HG03558 (cell line): ENCODE measurements around the gene HSPA8.
A peak's percentile ranks its signal among the peaks of the same experiment; 100 is the strongest.
"Not testable (repeated sequence)": the region's sequence is repeated elsewhere in the genome, so short reads cannot be mapped to it uniquely, and the experiment has no call there.

ENCODE experiments used
- ATAC-seq: cut with Tn5 transposase; IDR thresholded peaks from one replicate; pipeline ENCODE4 v1.9.1; 2021; ENCODE audit warnings: moderate number of reproducible peaks; ENCODE audit not compliant: unreplicated experiment; ENCODE audit errors: extremely low read depth

The HSPA8 gene

DNA sequence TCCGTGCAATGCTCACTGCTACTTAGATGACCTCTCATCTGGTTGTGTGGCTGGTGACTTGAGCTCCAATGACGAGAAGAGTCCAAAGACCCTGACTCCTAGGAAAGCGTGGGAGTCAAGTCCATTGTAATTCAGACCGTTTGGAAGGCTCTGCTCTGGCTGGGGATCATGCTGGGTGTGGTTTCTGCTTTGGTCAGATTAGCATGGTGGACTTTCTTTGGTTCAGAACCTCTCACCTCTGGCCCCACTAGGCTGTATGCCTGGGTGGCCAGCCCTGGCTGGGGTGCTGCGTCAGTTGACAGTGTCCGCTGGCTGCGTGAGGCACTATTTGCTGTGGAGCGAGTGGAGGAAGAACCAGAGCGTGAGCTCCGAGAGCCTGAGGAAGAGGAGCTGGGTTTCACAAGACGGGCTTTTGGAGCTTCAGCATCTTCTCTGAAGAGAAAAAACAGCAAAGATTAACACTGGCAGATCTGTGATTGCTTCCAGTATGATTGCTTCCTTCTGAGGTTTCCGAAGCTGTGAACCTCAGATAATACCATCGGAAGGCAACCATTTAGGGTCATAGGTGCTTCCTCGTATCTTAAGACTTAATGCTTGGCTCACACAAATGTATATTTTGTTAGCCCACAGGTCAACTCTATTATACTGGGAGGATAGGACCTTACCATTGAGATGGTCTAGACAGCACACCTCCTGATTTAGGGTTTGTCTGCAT is 11.6 kb upstream of the HSPA8 start:
- ATAC-seq, result no peak

DNA sequence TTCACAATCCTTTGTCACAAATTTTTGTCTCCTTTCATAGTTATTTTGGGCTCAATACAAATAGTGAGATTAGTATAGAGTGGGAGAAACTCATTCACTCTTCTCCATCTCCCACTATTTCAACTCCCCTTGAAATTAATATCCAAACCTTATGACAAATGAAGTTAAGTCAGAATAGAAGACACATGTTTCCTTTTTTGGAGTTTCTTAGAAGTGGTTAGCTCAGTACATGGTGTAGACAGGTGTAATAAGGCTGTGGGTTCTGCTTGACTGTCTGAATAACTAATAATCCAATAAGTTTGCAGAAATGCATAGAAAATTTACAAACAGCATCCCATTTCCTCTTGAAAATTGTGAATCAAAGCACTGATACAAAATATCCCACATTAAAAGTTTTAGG is 10.8 kb upstream of the HSPA8 start:
- ATAC-seq, result no peak

DNA sequence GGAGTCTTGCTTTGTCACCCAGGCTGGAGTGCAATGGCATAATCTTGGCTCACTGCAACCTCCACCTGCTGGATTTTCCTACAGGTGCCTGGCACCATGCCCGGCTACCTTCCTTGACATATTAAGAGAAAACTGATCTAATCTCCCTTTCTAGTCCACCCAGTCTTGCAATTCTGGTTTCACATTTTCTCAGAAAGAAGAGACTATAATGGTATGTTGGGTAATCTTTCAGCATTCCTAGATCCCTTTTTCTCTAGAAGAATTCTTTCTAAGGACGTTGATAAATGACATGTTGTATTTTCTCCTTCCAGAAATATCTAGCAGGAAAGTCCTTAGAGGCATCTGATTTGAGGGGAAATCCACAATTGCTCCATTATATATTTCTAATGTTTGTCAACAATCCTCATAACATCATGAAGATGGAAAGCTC is 10.4 kb upstream of the HSPA8 start:
- ATAC-seq, result no peak

DNA sequence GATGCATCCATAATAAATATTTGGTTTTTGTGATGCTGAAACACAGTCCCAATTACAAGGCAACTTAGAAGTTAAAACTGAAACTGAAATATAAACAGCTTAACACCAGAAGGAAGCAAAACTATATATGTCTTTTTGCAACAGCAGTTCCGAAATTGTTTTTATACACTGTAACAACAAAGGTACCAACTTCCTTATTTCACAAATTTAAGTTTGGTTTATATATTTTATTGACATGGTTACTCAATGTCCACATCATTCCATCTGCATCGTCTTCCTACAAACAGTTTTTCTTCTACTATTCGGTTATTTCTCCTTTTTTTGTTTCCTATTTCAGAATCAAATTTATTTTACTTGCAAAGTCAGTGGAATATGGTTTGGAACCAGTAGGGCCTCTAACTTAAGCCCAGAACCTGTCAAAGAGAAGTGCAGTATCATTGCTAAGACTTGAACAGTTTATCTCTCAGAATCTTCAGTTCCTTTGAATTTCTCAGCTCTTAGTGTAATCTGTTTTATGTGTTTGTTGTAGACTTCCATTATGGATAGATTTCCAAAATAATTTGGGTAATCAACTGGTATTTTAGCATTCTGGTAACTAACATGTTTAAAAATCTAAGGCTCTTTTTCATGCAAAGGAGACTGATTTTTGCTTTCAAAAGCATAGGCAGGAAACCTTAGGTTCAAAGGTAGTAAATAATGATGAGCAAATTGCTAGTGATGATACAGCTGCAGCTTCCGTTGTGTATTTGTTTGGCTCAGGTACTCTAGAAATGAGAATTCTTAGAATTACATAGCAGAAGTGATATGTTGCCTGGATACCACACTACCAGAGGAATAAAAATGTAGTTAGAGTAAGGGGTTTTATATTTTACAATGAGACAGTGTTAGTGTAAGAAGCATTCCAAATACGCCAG is 8.2 kb upstream of the HSPA8 start:
- ATAC-seq, result peak; percentile 31

DNA sequence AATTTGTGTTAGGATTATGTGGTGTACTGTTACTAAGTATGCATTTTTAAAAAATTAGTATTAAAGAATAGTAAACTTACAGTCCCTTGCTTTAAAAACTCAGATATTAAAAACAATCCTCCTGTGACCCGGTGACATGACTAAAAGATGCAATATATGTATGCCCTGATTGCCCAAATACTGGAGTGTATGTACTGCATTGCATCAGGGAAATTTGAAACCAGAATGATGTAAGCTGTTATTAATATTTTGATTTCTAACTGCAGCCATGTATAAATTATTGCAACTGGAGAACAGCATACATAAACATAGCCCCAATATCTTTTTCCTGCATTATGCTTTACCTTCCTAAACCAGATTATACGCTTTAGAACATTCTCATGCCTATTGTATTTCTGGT is 3.7 kb upstream of the HSPA8 start:
- no peak for ATAC-seq

DNA sequence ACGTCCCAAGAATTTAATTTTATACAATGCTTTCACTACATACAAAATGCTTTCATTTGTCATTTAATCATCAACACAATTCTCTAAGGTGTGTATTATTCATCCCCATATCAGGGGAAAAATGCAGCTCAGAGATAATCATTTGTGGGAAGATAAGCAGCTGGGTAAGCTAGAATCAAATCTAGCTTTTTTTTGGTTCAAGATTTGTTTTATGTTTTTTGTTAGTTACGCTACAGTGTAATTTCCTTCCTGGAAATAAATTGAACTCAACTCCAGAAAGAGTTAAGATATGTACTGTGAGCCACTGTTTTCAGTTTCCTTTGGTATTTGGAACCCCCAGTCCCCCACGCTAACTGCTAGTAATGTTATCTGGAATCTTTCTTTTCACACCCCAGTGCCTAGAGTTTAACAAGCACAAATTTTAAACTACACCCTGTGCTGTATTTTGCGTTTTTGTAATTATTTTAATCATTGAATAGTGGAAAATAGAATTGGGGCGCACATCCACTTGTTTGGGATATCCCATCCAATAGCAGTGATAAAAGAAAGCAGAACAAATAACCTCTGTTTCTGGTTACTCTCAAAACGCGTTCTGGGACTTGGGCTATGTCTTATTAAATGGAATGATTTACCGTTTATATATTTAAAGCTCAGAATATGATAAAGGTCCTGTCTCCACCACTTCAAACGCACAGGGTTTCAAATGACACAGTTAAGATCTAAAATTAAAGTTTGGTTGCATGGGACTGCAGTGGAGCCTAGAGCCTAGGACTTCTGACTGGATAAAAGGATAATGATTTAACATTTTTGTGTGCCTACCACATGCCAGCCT is 2.1 kb upstream of the HSPA8 start:
- no peak for ATAC-seq

DNA sequence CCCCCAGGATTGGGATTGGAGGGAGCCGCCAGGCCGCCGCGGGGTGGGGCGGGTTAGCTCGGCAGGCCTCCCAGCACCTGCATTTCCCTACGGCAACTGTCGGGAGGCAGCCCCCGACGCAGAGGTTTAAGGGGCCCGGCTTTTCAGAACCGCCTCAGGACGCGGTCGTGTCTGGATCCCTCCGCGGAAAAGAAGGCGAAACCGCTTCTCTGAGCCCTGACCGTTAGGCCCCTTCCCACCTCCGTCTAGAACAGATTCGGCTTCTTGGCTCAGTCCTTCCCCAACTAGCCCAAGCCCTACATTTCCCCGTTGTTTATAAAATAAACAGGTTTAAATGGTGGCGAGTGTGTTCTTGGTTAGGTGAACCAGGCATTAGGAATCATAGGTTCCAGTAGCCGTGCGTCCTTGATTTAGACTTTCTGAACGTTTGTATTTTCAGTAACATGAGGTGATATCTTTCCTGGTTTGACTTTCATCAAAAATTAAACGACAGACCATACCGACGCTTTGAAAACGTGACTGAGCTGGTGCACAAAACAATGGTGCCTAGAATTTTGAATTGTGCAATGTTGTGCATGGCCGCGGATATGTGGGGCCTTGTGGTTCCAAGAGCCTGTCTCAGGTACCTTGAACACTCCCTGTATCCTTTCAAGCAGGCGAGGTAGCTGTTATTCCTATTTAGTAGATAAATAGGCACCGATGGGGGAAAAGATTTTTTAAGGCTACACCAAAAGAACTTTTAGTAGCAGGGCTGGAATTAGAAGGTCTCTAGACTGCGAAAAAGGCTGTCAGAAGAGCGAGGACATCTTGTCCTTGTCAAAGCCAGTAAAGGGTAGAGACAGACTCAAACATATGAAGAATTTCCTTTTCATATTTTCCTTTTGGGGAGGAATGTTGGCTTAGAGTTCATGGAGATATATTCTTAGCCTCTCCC is 1.2 kb upstream of the HSPA8 start:
- ATAC-seq, result no peak

DNA sequence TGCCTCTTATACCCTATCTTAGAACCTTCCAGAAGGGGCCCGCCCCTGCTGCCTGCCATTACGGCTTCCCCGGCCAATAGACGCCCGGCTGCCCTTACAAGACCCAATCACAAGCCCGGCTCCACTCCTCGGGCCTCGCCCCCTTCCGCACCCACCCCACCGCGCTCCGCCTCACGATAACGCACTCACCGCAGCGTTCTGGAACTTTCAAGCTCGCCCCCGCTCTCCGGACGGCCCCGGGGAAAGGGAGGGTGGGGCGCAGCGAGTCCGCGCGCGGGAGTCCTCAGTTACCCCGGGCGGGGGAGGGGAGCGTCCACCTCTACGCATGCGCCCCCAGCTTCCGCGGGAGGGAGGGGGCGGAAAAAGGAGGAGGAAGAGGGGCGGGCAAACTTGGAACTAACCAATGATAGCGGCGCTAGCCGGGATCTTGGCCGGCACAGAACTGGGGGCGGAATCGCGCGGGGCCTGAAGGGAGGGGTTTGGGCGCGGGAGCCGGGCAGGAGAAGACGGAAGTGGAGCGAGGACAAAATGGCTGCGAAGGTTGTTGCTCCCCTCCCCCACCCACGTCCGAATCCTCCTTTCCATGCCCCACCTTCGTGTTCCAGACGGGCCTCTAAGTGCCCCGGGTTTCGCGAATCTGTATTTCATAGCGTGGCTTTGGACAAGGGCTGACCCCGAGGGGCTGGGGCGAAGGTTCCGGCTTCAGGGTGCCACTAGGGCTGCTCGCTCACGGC is 389 bp upstream of the HSPA8 start:
- peak; percentile 64 for ATAC-seq

DNA sequence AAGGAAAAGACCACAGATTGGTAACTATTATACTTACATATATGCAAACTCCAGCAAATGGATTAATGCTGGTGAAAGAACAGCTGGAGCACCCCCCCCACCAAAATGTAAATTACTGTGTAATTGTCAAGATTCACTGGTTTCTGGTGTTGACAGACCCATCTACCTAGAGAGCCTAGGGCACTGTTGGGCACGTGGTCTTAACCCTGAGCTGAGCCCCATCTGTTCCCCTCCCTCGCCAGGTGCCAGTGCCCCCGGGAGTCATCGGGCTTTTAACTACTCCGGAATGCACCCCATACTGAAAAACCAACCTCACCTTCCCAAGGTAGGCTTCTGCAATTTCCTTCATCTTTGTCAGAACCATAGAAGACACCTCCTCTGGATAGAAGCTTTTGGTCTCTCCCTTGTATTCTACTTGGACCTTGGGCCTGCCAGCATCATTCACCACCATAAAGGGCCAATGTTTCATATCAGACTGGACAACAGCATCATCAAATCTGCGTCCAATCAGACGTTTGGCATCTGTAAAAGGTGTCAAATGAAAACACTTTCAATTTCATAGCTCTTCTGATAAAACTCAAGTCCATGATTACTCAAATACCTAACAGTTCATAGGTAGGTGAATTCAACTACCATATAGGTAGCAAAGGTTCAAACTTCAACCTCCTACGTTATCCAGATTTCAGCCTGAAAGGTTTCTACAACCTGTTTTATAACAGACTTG is 1.5 kb downstream of the HSPA8 start:
- ATAC-seq, result no peak

DNA sequence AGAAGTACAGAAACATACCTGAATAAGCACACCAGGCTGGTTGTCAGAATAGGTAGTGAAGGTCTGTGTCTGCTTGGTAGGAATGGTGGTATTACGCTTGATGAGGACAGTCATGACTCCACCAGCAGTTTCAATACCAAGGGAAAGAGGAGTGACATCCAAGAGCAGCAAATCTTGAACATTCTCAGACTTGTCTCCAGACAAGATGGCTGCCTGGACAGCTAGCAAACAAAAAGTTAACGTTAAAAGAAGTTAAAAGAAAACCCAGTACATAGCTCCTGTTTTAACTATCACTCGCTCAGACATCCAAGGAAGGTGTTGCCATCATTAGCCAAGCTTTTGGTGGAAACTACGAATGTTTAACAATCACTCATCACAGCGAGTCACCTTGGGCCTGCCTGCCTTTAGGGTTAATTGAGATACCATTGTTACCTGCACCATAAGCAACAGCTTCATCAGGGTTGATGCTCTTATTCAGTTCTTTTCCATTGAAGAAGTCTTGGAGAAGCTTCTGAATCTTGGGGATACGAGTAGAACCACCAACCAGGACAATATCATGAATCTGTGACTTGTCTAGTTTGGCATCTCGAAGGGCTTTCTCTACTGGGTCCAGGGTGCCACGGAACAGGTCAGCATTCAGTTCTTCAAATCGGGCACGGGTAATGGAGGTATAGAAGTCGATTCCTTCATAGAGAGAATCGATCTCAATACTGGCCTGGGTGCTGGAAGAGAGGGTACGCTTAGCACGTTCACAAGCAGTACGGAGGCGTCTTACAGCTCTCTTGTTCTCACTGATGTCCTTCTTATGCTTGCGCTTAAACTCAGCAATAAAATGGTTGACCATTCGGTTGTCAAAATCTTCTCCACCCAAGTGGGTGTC is 2.7 kb downstream of the HSPA8 start:
- not testable (repeated sequence) for ATAC-seq

DNA sequence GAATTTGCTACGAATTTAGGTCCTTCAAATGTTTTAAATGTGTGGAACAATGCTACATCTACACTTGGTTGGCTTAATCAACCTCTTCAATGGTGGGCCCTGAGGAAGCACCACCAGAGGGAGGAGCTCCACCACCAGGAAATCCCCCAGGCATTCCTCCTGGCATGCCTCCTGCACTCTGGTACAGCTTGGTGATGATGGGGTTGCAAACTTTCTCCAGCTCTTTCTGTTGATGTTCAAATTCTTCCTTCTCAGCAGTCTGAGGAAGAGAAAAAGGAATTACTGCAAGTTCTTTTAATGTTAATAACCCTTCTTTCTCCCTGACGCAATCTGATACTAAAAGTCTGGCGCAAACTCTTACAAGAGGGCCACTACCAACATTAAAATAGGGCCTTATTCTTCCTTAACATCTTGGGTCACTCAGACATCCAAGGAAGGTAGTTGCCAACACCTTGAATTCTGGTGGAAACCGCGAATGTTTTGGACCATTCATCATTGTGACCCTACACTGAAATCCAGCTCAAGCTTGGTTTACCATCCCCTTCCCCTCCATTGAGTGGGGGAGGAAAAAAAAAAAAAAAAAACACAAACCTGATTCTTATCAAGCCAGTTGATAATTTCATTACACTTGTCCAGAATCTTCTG is 4.2 kb downstream of the HSPA8 start:
- ATAC-seq, result no peak

DNA sequence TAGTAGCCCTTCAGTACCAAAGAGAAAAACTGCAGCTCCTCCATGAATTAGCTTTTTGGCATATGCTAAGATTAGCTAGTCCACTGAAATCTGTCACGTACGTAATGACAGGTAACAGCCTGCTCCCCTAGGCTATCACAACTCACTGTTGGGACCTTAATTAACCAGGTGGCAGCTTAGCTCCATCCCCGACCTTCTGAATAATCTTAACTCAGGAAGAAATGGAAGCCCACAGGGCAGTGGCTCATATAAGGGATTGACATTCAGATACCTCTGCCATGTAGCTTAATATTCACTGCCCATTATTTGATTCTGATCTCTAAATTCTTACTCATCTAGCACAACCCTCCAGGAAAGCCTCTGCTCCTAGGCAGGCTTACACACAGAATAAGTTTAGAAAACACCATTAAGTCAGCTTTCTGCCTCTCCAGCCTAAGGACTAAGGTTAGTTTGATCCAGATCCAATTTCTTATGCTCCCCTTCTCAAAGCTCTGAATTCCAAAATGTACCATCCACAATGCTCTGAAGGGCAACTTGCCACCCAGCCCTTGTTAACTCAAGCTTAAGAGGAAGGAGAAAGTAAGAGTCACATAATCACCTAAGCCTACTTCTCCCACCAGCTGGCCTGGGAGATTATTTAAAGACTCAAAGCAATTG is 5.0 kb downstream of the HSPA8 start:
- no peak for ATAC-seq

DNA sequence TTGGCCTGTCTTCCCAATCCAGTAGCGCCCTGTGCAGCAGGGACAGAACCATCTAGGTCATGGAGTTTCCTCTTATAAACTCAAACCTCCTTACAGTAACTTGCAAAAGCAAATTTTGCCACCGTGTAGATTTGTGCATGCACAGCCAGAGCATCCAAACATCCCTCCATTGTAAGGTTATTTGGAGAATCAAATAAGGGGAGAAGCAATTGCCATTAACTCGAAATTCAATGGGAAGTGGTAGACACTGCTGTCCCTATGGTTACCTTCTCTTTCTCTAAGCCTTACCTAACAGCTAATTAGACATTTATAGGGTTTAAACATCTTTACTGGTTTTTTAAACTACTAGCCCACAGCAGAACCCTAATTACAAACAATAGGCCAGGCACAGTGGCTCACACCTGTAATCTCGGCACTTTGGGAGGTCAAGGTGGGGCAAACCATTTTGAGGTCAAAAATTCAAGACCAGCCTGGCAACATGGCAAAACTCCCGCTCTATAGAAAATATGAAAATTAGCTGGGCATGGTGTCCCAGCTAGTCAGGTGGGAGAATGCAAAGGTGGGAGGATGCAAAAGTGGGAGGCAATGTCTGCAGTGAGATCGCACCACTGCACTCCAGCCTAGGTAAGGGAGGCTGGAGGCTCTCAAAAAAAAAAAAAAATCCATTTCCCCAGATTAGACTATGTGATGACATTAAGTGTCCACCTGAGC is 6.6 kb downstream of the HSPA8 start:
- ATAC-seq, result no peak

DNA sequence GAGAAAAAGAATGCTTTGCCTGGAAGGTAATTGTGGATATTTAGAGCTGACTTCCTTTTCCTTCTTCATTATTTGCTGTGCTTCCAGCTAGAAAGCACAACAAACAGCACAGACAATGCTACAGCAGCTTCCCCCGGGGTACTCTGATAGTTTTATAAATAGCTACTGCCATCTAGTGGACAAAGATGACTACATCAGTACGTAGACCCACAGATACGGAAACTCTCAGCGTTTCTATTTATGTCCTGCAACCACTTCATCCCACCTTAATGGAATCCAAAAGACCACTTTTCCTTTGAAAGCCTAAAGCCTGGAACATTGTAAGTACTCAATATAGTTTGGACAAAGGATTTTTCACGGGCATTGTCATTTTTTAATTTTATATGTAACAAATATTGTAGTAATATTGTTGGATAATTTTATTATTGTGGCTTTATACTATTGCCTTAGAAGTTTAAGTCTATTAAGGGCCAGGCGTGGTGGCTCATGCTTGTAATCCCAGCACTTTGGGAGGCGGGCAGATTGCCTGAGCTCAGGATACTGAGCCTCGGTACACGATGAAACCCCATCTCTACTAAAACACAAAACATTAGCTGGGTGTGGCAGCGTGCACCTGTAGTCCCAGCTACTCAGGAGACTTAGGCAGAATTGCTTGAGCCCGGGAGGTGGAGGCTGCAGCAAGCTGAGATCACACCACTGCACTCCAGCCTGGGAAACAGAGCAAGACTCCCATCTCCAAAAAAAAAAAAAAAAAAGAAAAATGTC is 7.5 kb downstream of the HSPA8 start:
- ATAC-seq, result peak; percentile 46
